ENCODE measurements around the gene CACNG1.

DNA sequence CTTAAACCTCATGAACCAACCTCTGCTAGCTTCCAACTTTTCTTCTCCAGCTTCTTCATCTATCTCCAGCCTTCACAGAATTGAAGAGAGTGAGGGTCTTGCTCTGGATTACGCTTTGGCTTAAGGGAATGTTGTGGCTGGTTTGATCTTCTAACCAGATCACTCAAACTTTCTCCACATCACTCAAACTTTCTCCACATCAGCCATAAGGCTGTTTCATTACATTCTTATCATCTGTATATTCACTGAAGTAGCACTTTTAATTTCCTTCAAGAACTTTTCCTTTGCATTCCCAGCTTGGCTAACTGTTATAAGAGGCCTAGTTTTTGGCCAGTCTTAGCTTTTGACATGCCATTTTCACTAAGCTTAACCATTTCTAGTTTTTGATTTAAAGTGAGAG is 52.3 kb downstream of the CACNG1 start:
- TF ChIP-seq, protein P1, sequence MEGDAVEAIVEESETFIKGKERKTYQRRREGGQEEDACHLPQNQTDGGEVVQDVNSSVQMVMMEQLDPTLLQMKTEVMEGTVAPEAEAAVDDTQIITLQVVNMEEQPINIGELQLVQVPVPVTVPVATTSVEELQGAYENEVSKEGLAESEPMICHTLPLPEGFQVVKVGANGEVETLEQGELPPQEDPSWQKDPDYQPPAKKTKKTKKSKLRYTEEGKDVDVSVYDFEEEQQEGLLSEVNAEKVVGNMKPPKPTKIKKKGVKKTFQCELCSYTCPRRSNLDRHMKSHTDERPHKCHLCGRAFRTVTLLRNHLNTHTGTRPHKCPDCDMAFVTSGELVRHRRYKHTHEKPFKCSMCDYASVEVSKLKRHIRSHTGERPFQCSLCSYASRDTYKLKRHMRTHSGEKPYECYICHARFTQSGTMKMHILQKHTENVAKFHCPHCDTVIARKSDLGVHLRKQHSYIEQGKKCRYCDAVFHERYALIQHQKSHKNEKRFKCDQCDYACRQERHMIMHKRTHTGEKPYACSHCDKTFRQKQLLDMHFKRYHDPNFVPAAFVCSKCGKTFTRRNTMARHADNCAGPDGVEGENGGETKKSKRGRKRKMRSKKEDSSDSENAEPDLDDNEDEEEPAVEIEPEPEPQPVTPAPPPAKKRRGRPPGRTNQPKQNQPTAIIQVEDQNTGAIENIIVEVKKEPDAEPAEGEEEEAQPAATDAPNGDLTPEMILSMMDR (IDR thresholded peaks at IDR 0.05; ENCODE audit: low read depth, low read length, missing input control), result no peak
- TF ChIP-seq, protein P2, sequence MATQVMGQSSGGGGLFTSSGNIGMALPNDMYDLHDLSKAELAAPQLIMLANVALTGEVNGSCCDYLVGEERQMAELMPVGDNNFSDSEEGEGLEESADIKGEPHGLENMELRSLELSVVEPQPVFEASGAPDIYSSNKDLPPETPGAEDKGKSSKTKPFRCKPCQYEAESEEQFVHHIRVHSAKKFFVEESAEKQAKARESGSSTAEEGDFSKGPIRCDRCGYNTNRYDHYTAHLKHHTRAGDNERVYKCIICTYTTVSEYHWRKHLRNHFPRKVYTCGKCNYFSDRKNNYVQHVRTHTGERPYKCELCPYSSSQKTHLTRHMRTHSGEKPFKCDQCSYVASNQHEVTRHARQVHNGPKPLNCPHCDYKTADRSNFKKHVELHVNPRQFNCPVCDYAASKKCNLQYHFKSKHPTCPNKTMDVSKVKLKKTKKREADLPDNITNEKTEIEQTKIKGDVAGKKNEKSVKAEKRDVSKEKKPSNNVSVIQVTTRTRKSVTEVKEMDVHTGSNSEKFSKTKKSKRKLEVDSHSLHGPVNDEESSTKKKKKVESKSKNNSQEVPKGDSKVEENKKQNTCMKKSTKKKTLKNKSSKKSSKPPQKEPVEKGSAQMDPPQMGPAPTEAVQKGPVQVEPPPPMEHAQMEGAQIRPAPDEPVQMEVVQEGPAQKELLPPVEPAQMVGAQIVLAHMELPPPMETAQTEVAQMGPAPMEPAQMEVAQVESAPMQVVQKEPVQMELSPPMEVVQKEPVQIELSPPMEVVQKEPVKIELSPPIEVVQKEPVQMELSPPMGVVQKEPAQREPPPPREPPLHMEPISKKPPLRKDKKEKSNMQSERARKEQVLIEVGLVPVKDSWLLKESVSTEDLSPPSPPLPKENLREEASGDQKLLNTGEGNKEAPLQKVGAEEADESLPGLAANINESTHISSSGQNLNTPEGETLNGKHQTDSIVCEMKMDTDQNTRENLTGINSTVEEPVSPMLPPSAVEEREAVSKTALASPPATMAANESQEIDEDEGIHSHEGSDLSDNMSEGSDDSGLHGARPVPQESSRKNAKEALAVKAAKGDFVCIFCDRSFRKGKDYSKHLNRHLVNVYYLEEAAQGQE (IDR thresholded peaks at IDR 0.05), result no peak
- no peak for TF ChIP-seq HNF4G (IDR thresholded peaks at IDR 0.05)
- TF ChIP-seq, protein P3, sequence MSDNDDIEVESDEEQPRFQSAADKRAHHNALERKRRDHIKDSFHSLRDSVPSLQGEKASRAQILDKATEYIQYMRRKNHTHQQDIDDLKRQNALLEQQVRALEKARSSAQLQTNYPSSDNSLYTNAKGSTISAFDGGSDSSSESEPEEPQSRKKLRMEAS (IDR thresholded peaks at IDR 0.05), result no peak

All from liver (tissue), 3 donors.